ENCODE data around the gene NFATC3.

The NFATC3 gene

DNA sequence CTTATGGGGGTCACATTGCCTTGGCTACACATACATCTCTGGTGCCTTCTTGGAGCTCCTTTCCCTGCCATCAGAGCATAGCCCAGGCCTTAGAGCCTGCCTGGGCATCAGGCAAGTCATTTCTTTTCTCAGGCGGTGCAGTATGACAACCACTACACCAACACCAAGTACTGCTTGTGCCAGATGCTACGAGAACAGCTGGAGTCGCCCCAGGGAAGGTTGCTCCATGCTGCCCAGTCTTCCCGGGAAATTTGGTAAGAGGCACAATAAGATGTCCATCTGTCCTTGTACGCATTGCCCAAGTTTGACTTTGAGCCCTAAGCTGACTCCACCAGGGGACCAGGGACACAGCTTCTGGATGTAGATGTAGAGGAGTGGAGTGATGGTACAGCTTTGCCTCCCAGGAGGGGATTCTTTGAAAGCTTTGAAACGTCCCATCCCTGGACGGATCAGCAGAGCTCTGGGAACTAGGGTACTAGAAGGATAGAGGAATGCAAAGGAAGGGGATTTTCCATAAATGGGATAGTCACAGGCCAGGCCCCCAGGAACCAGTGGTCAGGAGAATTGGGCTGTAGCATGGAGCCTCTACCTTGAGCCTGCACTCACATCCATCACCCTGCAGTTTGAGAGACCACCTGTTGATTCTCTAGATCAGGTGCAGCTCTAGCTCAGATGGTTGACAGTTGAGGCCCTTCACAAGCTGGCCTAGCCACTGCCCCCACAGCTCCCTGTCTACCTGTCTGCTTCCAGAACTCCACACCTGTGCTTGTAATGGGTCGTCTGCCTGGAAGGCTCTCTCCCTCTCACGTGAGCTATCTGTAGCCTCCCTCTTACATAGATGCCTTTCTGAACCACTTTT lies 11.0 kb upstream of the NFATC3 start:
- DNase-seq, result no peak

GRCh38 chr16:68074850-68075555 lies 10.2 kb upstream of the NFATC3 start:
- DNase-seq, result no peak

DNA sequence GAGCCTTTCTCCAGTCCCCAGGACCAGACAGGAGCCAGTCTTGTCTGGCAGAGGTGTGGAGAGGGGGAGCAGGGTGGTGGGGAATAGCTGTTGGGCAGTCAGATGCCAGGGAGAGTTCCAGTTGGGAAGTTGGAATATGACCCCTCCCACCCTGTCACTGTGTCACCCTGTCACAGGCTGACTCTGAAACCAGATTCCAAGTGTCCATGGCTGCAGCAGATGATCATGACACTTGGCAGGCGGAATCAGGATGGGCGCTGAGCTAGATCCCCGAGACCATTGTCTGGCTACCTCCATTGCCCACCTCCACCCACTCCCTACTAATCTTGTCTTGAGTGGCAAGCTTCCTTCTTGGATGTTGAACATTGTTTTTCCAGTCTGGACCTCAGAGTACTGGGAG lies 9.2 kb upstream of the NFATC3 start:
- DNase-seq, result no peak

DNA sequence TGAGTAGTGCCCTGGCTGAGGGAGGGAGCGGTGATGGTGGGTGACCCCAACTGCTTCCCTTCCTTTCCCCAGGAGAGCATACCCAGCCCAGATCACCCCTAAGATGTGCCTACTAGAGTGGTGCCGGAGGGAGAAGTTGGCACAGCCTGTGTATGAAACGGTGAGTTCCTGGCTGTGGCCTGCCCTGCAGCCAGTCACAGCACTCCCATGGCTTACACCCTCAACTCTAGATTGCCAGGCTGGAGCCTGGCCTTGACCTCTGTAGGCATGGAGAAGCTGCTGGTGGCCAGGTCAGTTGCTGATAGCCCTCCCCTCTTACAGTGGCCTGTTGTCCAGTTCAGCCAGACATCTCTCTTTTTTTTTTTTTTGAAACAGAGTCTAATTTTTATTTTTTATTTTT lies 8.6 kb upstream of the NFATC3 start:
- DNase-seq, result no peak

GRCh38 chr16:68077866-68078700 lies 7.1 kb upstream of the NFATC3 start:
- no peak for DNase-seq

DNA sequence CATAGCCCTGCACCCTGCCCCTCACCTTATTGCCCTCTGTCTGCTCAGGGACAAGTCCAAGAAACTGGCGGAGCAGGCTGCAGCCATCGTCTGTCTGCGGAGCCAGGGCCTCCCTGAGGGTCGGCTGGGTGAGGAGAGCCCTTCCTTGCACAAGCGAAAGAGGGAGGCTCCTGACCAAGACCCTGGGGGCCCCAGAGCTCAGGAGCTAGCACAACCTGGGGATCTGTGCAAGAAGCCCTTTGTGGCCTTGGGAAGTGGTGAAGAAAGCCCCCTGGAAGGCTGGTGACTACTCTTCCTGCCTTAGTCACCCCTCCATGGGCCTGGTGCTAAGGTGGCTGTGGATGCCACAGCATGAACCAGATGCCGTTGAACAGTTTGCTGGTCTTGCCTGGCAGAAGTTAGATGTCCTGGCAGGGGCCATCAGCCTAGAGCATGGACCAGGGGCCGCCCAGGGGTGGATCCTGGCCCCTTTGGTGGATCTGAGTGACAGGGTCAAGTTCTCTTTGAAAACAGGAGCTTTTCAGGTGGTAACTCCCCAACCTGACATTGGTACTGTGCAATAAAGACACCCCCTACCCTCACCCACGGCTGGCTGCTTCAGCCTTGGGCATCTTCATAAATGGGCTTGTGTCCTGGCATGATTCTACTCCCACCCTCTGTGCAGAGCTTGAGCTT lies 6.3 kb upstream of the NFATC3 start:
- DNase-seq, result no peak

DNA sequence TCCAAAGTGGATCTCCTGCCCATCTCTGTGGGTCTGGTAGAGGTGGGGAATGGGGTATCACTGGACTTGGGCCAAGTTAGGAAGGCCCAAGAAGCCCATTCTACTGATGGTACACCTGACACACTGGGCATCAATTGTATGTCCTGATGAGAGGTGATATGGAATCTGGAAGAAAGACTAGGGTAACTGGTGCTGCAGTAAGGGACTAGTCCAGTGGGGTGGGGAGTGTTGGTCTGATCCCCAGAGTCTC lies 5.9 kb upstream of the NFATC3 start:
- DNase-seq, result no peak

- DNase-seq, result peak in 8 of 14 donors; percentile 22 to 52 (median 28)
Observed at GRCh38 chr16:68079626-68080344, 5.4 kb upstream of the NFATC3 start.

GRCh38 chr16:68081861-68082628 lies 3.1 kb upstream of the NFATC3 start:
- no peak for DNase-seq

DNA sequence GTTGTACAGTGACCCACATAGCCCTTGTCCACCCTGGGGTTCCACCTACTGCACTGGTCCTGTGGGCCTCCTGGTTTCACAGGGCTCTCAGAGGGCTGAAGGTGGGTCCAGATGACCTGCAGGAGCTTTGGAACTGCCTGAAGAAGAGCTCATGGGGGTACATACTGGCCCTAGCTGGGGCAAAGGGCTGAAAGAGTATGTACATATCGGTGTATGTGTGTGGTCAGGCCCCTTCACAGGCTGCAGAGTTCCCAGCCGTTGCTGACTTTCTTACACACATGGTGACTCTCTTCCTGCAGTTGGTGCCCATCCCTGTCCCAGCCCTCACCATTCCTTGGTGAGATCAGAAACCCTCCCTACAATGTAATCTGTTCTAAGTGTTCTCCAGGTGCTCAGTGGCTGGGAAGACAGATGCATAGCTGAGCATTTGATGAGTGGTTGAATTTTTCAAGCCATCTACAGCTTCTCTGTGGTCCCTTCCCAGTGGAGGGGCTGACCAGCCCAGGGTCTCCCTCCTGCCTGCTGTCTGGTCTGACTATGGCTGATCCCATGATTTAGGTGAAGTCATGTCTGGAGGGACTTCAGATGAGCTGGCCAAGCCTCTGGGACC lies 2.4 kb upstream of the NFATC3 start:
- no peak for DNase-seq

DNA sequence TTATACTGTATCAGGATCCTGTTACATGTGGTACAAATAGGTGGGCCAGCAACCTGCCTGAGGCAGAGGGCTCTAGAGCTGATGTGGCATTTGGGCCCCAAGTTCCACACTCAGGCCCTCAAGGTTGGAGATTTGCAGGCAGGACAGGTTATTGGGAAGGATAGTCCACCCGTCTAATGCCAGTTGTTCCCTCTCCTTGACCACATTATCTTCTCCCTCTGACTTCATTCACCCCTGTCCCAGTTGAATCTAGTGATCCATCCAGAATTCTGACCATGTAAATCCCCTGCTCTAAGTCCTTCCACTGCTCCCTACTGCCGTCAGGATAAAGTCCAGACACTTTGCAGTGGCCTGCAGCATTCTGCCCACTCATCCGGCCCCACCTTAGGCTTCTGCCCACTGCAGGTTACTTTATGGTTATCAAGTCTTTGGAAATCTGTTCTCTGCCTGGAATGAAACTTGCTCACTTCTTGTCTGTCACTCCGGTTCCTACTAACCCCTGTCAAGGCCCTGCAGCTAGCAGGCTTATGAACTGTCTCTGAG lies 1.9 kb upstream of the NFATC3 start:
- no peak for DNase-seq

- peak in 2 of 14 donors; percentile 20 to 80 for DNase-seq
Observed at GRCh38 chr16:68083861-68084503, 1.2 kb upstream of the NFATC3 start.

DNA sequence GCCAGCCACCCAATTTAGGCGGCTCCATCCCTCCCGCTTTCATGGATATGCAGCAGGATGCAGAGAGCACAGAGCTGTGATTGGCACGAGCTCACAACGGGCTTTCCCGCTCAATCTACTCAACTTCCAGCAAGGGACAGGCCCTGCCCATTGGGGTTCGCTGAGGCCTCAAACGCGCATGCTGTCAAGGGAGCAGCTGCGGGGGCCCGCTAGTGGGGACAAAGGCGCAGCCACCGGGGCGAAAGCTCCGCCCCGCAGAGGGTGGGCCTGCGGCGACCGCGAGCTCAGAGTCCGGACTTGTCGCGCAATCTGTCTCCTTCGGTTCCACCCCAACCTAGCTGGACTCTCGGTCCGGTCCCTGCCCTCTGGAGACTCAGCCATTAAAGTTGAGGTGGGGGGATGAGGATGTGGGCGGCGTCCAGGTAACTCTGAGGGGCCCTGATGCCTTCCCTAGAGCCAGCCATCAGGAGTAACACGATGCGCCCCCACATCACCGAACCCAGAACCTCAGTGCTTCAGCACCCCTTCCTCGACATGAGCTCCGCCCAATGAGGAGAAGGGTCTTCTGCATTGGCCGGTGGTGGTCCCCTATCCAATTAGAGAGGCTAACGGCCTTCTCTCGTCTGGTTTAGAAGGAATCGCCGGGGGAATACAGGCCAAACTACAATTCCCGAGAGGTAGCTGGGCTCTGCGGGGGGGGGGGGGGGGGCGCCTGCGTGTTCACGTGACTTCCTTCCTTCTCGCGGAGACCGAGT lies 489 bp upstream of the NFATC3 start:
- DNase-seq, result peak; percentile 39 to 97 (median 94)

GRCh38 chr16:68086336-68086841 lies 1.2 kb downstream of the NFATC3 start:
- DNase-seq, result peak in 1 of 14 donors; percentile 24

GRCh38 chr16:68086860-68087268 lies 1.7 kb downstream of the NFATC3 start:
- DNase-seq, result no peak

GRCh38 chr16:68087688-68088087 lies 2.5 kb downstream of the NFATC3 start:
- no peak for DNase-seq

GRCh38 chr16:68088130-68088972 lies 3.2 kb downstream of the NFATC3 start:
- no peak for DNase-seq

GRCh38 chr16:68089067-68089466 lies 3.9 kb downstream of the NFATC3 start:
- no peak for DNase-seq

All from C1 segment of cervical spinal cord (tissue), 14 donors.